HepG2 (cell line): ENCODE results near the gene LYRM4.

Source experiments
- NCOA5 ChIP-seq: sonication (generic); formaldehyde crosslinking; IDR thresholded peaks from 2 replicates; pipeline ENCODE4 v1.4.0; 2020; ENCODE audit warnings: missing genetic modification reagents
- NFAT5 ChIP-seq: sonication (generic); formaldehyde crosslinking; IDR thresholded peaks from 2 replicates; pipeline ENCODE4 v1.4.0; 2020; ENCODE audit warnings: missing genetic modification reagents
- ZBTB7A ChIP-seq: sonication (generic); formaldehyde crosslinking; IDR thresholded peaks from 2 replicates; pipeline ENCODE4 v1.8.0; 2022; ENCODE audit warnings: mild to moderate bottlenecking, missing genetic modification reagents
- ZNF891 ChIP-seq: sonication (generic); formaldehyde crosslinking; IDR thresholded peaks from 2 replicates; pipeline ENCODE4 v1.5.0; 2020; ENCODE audit warnings: mild to moderate bottlenecking, missing genetic modification reagents
- TF ChIP-seq, protein P1 (sequence below): sonication (generic); formaldehyde crosslinking; IDR thresholded peaks from 2 replicates; pipeline ENCODE4 v1.8.1; 2023; ENCODE audit warnings: missing genetic modification reagents, inconsistent platforms, borderline replicate concordance
- TF ChIP-seq, protein P2 (sequence below): sonication (generic); formaldehyde crosslinking; IDR thresholded peaks from 2 replicates; pipeline ENCODE4 v1.4.0; 2020; ENCODE audit warnings: mild to moderate bottlenecking, missing genetic modification reagents

- TF ChIP-seq, protein P1, sequence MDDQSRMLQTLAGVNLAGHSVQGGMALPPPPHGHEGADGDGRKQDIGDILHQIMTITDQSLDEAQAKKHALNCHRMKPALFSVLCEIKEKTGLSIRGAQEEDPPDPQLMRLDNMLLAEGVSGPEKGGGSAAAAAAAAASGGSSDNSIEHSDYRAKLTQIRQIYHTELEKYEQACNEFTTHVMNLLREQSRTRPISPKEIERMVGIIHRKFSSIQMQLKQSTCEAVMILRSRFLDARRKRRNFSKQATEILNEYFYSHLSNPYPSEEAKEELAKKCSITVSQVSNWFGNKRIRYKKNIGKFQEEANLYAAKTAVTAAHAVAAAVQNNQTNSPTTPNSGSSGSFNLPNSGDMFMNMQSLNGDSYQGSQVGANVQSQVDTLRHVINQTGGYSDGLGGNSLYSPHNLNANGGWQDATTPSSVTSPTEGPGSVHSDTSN (CRISPR knock-in tag), result no peak
- TF ChIP-seq, protein P2, sequence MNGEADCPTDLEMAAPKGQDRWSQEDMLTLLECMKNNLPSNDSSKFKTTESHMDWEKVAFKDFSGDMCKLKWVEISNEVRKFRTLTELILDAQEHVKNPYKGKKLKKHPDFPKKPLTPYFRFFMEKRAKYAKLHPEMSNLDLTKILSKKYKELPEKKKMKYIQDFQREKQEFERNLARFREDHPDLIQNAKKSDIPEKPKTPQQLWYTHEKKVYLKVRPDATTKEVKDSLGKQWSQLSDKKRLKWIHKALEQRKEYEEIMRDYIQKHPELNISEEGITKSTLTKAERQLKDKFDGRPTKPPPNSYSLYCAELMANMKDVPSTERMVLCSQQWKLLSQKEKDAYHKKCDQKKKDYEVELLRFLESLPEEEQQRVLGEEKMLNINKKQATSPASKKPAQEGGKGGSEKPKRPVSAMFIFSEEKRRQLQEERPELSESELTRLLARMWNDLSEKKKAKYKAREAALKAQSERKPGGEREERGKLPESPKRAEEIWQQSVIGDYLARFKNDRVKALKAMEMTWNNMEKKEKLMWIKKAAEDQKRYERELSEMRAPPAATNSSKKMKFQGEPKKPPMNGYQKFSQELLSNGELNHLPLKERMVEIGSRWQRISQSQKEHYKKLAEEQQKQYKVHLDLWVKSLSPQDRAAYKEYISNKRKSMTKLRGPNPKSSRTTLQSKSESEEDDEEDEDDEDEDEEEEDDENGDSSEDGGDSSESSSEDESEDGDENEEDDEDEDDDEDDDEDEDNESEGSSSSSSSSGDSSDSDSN (CRISPR knock-in tag), result no peak
- no peak for TF ChIP-seq NFAT5 (CRISPR knock-in tag)
- no peak for TF ChIP-seq NCOA5 (CRISPR knock-in tag)
- no peak for TF ChIP-seq ZNF891
- no peak for TF ChIP-seq ZBTB7A (CRISPR knock-in tag)
Observed at GRCh38 chr6:5290097-5290496, 29.3 kb upstream of the LYRM4 start.
